Erythroblast (primary cell): ENCODE data around the gene KRTAP16-1.

Experiments
- GATA1 ChIP-seq: IDR thresholded peaks from 2 replicates; pipeline ENCODE4 v1.6.1; 2011; ENCODE audit warnings: low read depth, mild to moderate bottlenecking, control low read depth, low read length, moderate library complexity
- POLR2A ChIP-seq: IDR thresholded peaks from 2 replicates; pipeline ENCODE4 v1.6.1; 2011; ENCODE audit warnings: mild to moderate bottlenecking, low read length

DNA sequence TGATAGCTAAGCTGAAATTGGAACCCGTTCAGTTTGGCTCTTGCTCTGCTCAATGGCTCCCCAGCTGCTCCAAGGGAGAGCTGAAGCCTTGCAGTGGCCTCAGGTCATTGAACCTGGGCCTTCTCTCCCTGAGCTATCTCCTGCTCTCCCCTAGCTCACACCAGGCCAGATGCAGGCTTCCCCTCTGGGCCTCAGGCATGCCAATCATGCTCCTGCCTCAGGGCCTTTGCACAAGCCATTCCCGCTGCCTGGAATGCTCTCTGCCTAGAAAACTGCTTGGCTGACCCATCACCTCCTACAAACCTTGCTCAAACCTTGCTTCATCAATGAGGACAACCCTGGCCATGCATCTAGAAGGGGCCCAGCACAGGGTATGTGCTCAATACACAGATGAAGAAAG is 23.1 kb upstream of the KRTAP16-1 start:
- TF ChIP-seq POLR2A: no peak
- no peak for TF ChIP-seq GATA1
